HepG2 (cell line): Measurements from ENCODE around the gene RAB5B. TPM values are rescaled to one million over a fixed set of nuclear protein-coding genes. Genes with fewer than 3 reads are reported as not detected.

Experiments used
- FIP1L1 ChIP-seq: fragments of 200-400 bp; formaldehyde crosslinking; IDR thresholded peaks from 2 replicates; pipeline ENCODE4 v1.6.1; 2018; ENCODE audit warnings: low read depth, mild to moderate bottlenecking, low read length, moderate library complexity, borderline replicate concordance; ENCODE audit not compliant: insufficient read depth
- IKZF1 ChIP-seq: fragments of 450-650 bp; IDR thresholded peaks from 2 replicates; pipeline ENCODE4 v1.7.1; 2016
- MAFF ChIP-seq: IDR thresholded peaks from 2 replicates; pipeline ENCODE4 v1.6.1; 2011; ENCODE audit warnings: low read depth, low read length, improper control_type of control experiment
- NR1H2 ChIP-seq: sonication (generic); formaldehyde crosslinking; IDR thresholded peaks from 2 replicates; pipeline ENCODE4 v1.8.1; 2022; ENCODE audit warnings: low read depth, missing genetic modification reagents, borderline replicate concordance
- PCBP2 ChIP-seq: fragments of 200-400 bp; formaldehyde crosslinking; optimal IDR thresholded peaks from 2 replicates; pipeline ENCODE3; 2018; ENCODE audit warnings: low read length, low read depth; ENCODE audit not compliant: poor library complexity, severe bottlenecking
- RBFOX2 ChIP-seq: fragments of 200-400 bp; formaldehyde crosslinking; IDR thresholded peaks from 2 replicates; pipeline ENCODE4 v1.6.1; 2017; ENCODE audit warnings: low read depth, mild to moderate bottlenecking, low read length
- ZBTB21 ChIP-seq: sonication (generic); formaldehyde crosslinking; IDR thresholded peaks from 2 replicates; pipeline ENCODE4 v1.4.0; 2020; ENCODE audit warnings: missing genetic modification reagents
- ZBTB7B ChIP-seq: sonication (generic); formaldehyde crosslinking; IDR thresholded peaks from 2 replicates; pipeline ENCODE4 v1.4.0; 2020; ENCODE audit warnings: missing genetic modification reagents
- ZFP36 ChIP-seq: fragments of 150-350 bp; IDR thresholded peaks from 2 replicates; pipeline ENCODE4 v1.6.1; 2018; ENCODE audit warnings: borderline replicate concordance, low read length, low read depth; ENCODE audit not compliant: partially characterized antibody
- ZFYVE20 ChIP-seq: sonication (generic); formaldehyde crosslinking; IDR thresholded peaks from 2 replicates; pipeline ENCODE4 v1.8.0; 2023; ENCODE audit warnings: low read depth, mild to moderate bottlenecking, moderate library complexity, missing genetic modification reagents, borderline replicate concordance
- ZMYM2 ChIP-seq: sonication (generic); formaldehyde crosslinking; IDR thresholded peaks from 2 replicates; pipeline ENCODE4 v1.8.0; 2022; ENCODE audit warnings: mild to moderate bottlenecking, missing genetic modification reagents
- ZNF275 ChIP-seq: sonication (generic); formaldehyde crosslinking; IDR thresholded peaks from 2 replicates; pipeline ENCODE4 v1.8.0; 2022; ENCODE audit warnings: missing genetic modification reagents, mild to moderate bottlenecking, inconsistent platforms, borderline replicate concordance
- ZNF281 ChIP-seq: sonication (generic); formaldehyde crosslinking; IDR thresholded peaks from 2 replicates; pipeline ENCODE4 v1.4.0; 2020; ENCODE audit warnings: missing genetic modification reagents, borderline replicate concordance
- ZNF780A ChIP-seq: sonication (generic); formaldehyde crosslinking; IDR thresholded peaks from 2 replicates; pipeline ENCODE4 v1.8.0; 2022; ENCODE audit warnings: mild to moderate bottlenecking, missing genetic modification reagents, moderate library complexity
- polyA plus RNA-seq, 8 experiments: library from polyadenylated mRNA; depleted of rRNA in 3 of 8; stranded (reverse) in 7 of 8; unstranded in 1 of 8; fragments of >200 nt; fragmentation: Illumina TruSeq in 4 of 8; extraction: Trizol in 4 of 8; gene quantifications; 2 replicates each; pipeline versions ENCODE4 v1.2.1 to v1.2.3, GENCODE V29; 2011 to 2016; ENCODE audit warnings: low read depth in 4 of 8, missing spikeins in 1 of 8, mixed read lengths in 1 of 8; ENCODE audit not compliant: insufficient read depth in 1 of 8
- total RNA-seq, 5 experiments: library from RNA; depleted of rRNA; stranded (reverse); fragments of >200 nt; fragmentation: Illumina TruSeq; extraction: Trizol; gene quantifications; 2 replicates each; pipeline ENCODE4 v1.2.3, GENCODE V29; 2016; ENCODE audit warnings: low read depth in 1 of 5
- TF ChIP-seq, protein P1 (sequence below): sonication (generic); formaldehyde crosslinking; IDR thresholded peaks from 2 replicates; pipeline ENCODE4 v1.4.0; 2020; ENCODE audit warnings: missing genetic modification reagents
- TF ChIP-seq, protein P2 (sequence below): sonication (generic); formaldehyde crosslinking; IDR thresholded peaks from 2 replicates; pipeline ENCODE4 v1.4.0; 2020; ENCODE audit warnings: low read depth, missing genetic modification reagents

RAB5B gene
- total and polyA plus RNA-seq, 2 of the 13 experiments (the other 11 are each of a cell fraction or from before 2014, with no cell fraction given): 26.0 to 68.3 TPM

- TF ChIP-seq, protein P1, sequence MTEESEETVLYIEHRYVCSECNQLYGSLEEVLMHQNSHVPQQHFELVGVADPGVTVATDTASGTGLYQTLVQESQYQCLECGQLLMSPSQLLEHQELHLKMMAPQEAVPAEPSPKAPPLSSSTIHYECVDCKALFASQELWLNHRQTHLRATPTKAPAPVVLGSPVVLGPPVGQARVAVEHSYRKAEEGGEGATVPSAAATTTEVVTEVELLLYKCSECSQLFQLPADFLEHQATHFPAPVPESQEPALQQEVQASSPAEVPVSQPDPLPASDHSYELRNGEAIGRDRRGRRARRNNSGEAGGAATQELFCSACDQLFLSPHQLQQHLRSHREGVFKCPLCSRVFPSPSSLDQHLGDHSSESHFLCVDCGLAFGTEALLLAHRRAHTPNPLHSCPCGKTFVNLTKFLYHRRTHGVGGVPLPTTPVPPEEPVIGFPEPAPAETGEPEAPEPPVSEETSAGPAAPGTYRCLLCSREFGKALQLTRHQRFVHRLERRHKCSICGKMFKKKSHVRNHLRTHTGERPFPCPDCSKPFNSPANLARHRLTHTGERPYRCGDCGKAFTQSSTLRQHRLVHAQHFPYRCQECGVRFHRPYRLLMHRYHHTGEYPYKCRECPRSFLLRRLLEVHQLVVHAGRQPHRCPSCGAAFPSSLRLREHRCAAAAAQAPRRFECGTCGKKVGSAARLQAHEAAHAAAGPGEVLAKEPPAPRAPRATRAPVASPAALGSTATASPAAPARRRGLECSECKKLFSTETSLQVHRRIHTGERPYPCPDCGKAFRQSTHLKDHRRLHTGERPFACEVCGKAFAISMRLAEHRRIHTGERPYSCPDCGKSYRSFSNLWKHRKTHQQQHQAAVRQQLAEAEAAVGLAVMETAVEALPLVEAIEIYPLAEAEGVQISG: peak; percentile 27; the same call in 1 of the 2 replicates
- 0 out of 2 replicates have a peak, but pooled peaks have one; percentile 56 for TF ChIP-seq FIP1L1
- 0 out of 2 replicates have a peak, but pooled peaks have one; percentile 72 for TF ChIP-seq ZNF275
- TF ChIP-seq PCBP2: no peak
- no peak for TF ChIP-seq MAFF
- TF ChIP-seq RBFOX2: peak; percentile 47; the same call in 1 of the 2 replicates
- no peak for TF ChIP-seq ZBTB21 (CRISPR knock-in tag)
- TF ChIP-seq, protein P2, sequence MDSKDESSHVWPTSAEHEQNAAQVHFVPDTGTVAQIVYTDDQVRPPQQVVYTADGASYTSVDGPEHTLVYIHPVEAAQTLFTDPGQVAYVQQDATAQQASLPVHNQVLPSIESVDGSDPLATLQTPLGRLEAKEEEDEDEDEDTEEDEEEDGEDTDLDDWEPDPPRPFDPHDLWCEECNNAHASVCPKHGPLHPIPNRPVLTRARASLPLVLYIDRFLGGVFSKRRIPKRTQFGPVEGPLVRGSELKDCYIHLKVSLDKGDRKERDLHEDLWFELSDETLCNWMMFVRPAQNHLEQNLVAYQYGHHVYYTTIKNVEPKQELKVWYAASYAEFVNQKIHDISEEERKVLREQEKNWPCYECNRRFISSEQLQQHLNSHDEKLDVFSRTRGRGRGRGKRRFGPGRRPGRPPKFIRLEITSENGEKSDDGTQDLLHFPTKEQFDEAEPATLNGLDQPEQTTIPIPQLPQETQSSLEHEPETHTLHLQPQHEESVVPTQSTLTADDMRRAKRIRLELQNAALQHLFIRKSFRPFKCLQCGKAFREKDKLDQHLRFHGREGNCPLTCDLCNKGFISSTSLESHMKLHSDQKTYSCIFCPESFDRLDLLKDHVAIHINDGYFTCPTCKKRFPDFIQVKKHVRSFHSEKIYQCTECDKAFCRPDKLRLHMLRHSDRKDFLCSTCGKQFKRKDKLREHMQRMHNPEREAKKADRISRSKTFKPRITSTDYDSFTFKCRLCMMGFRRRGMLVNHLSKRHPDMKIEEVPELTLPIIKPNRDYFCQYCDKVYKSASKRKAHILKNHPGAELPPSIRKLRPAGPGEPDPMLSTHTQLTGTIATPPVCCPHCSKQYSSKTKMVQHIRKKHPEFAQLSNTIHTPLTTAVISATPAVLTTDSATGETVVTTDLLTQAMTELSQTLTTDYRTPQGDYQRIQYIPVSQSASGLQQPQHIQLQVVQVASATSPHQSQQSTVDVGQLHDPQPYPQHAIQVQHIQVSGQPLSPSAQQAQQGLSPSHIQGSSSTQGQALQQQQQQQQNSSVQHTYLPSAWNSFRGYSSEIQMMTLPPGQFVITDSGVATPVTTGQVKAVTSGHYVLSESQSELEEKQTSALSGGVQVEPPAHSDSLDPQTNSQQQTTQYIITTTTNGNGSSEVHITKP (CRISPR knock-in tag): 0 out of 2 replicates have a peak, but pooled peaks have one; percentile 14
- no peak for TF ChIP-seq NR1H2
- TF ChIP-seq ZFP36: no peak
- no peak for TF ChIP-seq ZNF780A (CRISPR knock-in tag)
- peak; percentile 41; the same call in 1 of the 2 replicates for TF ChIP-seq ZBTB7B
- no peak for TF ChIP-seq ZMYM2
- no peak for TF ChIP-seq IKZF1
- TF ChIP-seq ZFYVE20 (CRISPR knock-in tag): no peak
- no peak for TF ChIP-seq ZNF281 (CRISPR knock-in tag)
Observed at GRCh38 chr12:55996715-55997534, 23.0 kb downstream of the RAB5B start, which contains the start of gene SUOX (continued).
